HepG2 (cell line): ENCODE data around the gene ALKBH2. TPM values are rescaled to one million over a fixed set of nuclear protein-coding genes. Genes with fewer than 3 reads are reported as not detected.

Experiments used
- ATAC-seq: fragments of 200-7000 bp; cut with Tn5 transposase; 3 replicates; pipeline ENCODE4 v1.9.1; 2020; ENCODE audit warnings: mild to moderate bottlenecking, moderate library complexity
- BruUV-seq: library from RNA; stranded (reverse); fragments of 400-500 nt; replicated peaks from 2 replicates; lab custom pipeline; 2021; lab: Mats Ljungman, UMichigan
- CTCF ChIA-PET: fragments of 300-600 bp; formaldehyde crosslinking; extraction: SDS; loops from one replicate; lab custom pipeline; 2021; ENCODE audit warnings: low total read pairs, inconsistent platforms, low intra/inter-chr PET ratio; lab: Yijun Ruan, JAX
- POLR2A ChIA-PET: fragments of 350-600 bp; sonication (Branson Sonifier 250); formaldehyde crosslinking; loops from one replicate; lab custom pipeline; 2020; ENCODE audit warnings: antibody characterized with exemption, inconsistent platforms; lab: Yijun Ruan, JAX
- DNase-seq: peaks from one replicate; pipeline ENCODE4 v3.0.0-alpha.2; 2015; ENCODE audit warnings: low spot score
- FAIRE-seq: peaks from 3 replicates; lab custom pipeline; 2011; peaks lifted over from hg19 to GRCh38; lab: Jason Lieb, UNC
- H2AFZ ChIP-seq: one replicate; pipeline ENCODE4 v1.6.1; 2011; ENCODE audit warnings: low read length, inconsistent platforms
- H3K27ac ChIP-seq: fragments of 300-600 bp; 3 replicates; pipeline ENCODE4 v1.8.0; 2011; ENCODE audit warnings: mixed run types, mild to moderate bottlenecking, mixed read lengths, low read length, inconsistent platforms; ENCODE audit not compliant: insufficient read depth; ENCODE audit errors: extremely low read length
- H3K27me3 ChIP-seq, 2 experiments: fragments of 200-600 bp in 1 of 2; 2 replicates in 1 of 2; 3 replicates in 1 of 2; pipeline versions ENCODE4 v1.6.0 to v1.8.0; 2011; ENCODE audit warnings: low read length in 2 of 2, mild to moderate bottlenecking in 2 of 2, moderate library complexity in 2 of 2, inconsistent platforms in 1 of 2; ENCODE audit not compliant: insufficient read depth in 2 of 2, control insufficient read depth in 1 of 2
- H3K36me3 ChIP-seq, 2 experiments: fragments of 200-600 bp in 1 of 2; replicated peaks in 1 of 2; 2 replicates in 1 of 2; 3 replicates in 1 of 2; pipeline versions ENCODE4 v1.5.1 to v1.8.0; 2011; ENCODE audit warnings: low read length in 2 of 2, inconsistent platforms in 1 of 2; ENCODE audit not compliant: insufficient read depth in 2 of 2, control insufficient read depth in 1 of 2
- H3K4me1 ChIP-seq: 2 replicates; pipeline ENCODE4 v1.5.1; 2012; ENCODE audit warnings: low read length, inconsistent platforms; ENCODE audit not compliant: insufficient read depth
- H3K4me2 ChIP-seq: 2 replicates; pipeline ENCODE4 v1.6.0; 2011; ENCODE audit warnings: low read depth, low read length, inconsistent platforms
- H3K4me3 ChIP-seq, 3 experiments: fragments of 200-600 bp in 1 of 3; sonication (generic), shearing (Covaris generic) in 1 of 3; replicated peaks in 1 of 3; 2 replicates each; pipeline ENCODE4 v1.5.1; 2011 to 2016; ENCODE audit warnings: low read length in 3 of 3, inconsistent platforms in 2 of 3, low read depth in 2 of 3, mild to moderate bottlenecking in 2 of 3, control low read depth in 1 of 3, mixed read lengths in 1 of 3; ENCODE audit not compliant: insufficient read depth in 1 of 3
- H3K79me2 ChIP-seq: one replicate; pipeline ENCODE4 v1.6.1; 2011; ENCODE audit warnings: low read length, inconsistent platforms; ENCODE audit not compliant: insufficient read depth
- H3K9ac ChIP-seq: 2 replicates; pipeline ENCODE4 v1.6.0; 2011; ENCODE audit warnings: mild to moderate bottlenecking, low read depth, low read length, inconsistent platforms; ENCODE audit not compliant: insufficient read depth
- H3K9me3 ChIP-seq: 2 replicates; pipeline ENCODE4 v1.5.1; 2012; ENCODE audit warnings: mild to moderate bottlenecking, low read length
- H4K20me1 ChIP-seq: 2 replicates; pipeline ENCODE4 v1.6.0; 2011; ENCODE audit warnings: inconsistent platforms, mild to moderate bottlenecking, low read length, moderate library complexity; ENCODE audit not compliant: insufficient read depth
- BHLHE40 ChIP-seq: IDR thresholded peaks from 2 replicates; pipeline ENCODE4 v1.6.1; 2011; ENCODE audit warnings: low read length, improper control_type of control experiment
- ETV5 ChIP-seq: IDR thresholded peaks from 2 replicates; pipeline ENCODE4 v1.6.1; 2018; ENCODE audit warnings: missing biosample characterization, missing genetic modification reagents, inconsistent platforms, borderline replicate concordance
- FOSL1 ChIP-seq: sonication (generic); formaldehyde crosslinking; IDR thresholded peaks from 2 replicates; pipeline ENCODE4 v1.9.0; 2021; ENCODE audit warnings: missing genetic modification reagents, borderline replicate concordance
- GATAD1 ChIP-seq: IDR thresholded peaks from 2 replicates; pipeline ENCODE4 v1.6.1; 2016; ENCODE audit warnings: missing genetic modification reagents, missing compliant biosample characterization
- GFI1 ChIP-seq: sonication (generic); formaldehyde crosslinking; IDR thresholded peaks from 2 replicates; pipeline ENCODE4 v1.5.0; 2020; ENCODE audit warnings: missing genetic modification reagents, mild to moderate bottlenecking, borderline replicate concordance
- GTF3A ChIP-seq: sonication (generic); formaldehyde crosslinking; conservative IDR thresholded peaks from 2 replicates; pipeline ENCODE4 v1.4.0; 2020; ENCODE audit warnings: mild to moderate bottlenecking, missing genetic modification reagents
- MIER2 ChIP-seq: IDR thresholded peaks from 2 replicates; pipeline ENCODE4 v1.6.1; 2016; ENCODE audit warnings: missing biosample characterization, missing genetic modification reagents
- PAX8 ChIP-seq: sonication (generic); formaldehyde crosslinking; IDR thresholded peaks from 2 replicates; pipeline ENCODE4 v1.8.0; 2022; ENCODE audit warnings: mild to moderate bottlenecking, missing genetic modification reagents, borderline replicate concordance
- PHF5A ChIP-seq: IDR thresholded peaks from one replicate; pipeline ENCODE4 v1.6.1; 2018; ENCODE audit warnings: low read depth, missing genetic modification reagents; ENCODE audit not compliant: unreplicated experiment
- THAP11 ChIP-seq: IDR thresholded peaks from 2 replicates; pipeline ENCODE4 v1.6.1; 2016; ENCODE audit warnings: missing biosample characterization, missing genetic modification reagents
- ZC3H13 ChIP-seq: sonication (generic); formaldehyde crosslinking; IDR thresholded peaks from 2 replicates; pipeline ENCODE4 v1.8.1; 2023; ENCODE audit warnings: mild to moderate bottlenecking, missing genetic modification reagents, moderate library complexity
- ZEB1 ChIP-seq: IDR thresholded peaks from 2 replicates; pipeline ENCODE4 v1.6.1; 2012; ENCODE audit warnings: mild to moderate bottlenecking, low read depth, inconsistent platforms; ENCODE audit not compliant: insufficient replicate concordance
- ZNF253 ChIP-seq: sonication (generic); formaldehyde crosslinking; IDR thresholded peaks from 2 replicates; pipeline ENCODE4 v1.8.0; 2022; ENCODE audit warnings: mild to moderate bottlenecking, missing genetic modification reagents, borderline replicate concordance
- ZNF407 ChIP-seq: sonication (generic); formaldehyde crosslinking; IDR thresholded peaks from one replicate; pipeline ENCODE4 v1.5.1; 2020; ENCODE audit warnings: mild to moderate bottlenecking, missing genetic modification reagents; ENCODE audit errors: not compliant biosample characterization
- ZNF674 ChIP-seq: sonication (generic); formaldehyde crosslinking; IDR thresholded peaks from 2 replicates; pipeline ENCODE4 v1.5.0; 2020; ENCODE audit warnings: low read depth, mild to moderate bottlenecking, missing genetic modification reagents
- ZNF749 ChIP-seq: sonication (generic); formaldehyde crosslinking; IDR thresholded peaks from 2 replicates; pipeline ENCODE4 v1.8.0; 2022; ENCODE audit warnings: mild to moderate bottlenecking, missing genetic modification reagents, moderate library complexity, borderline replicate concordance
- WGBS: methylation state at CpG from one replicate; pipeline ENCODE4 v1.1.6; 2017; ENCODE audit warnings: low lambda C conversion rate; 5-methylcytosine and 5-hydroxymethylcytosine counted together
- in situ Hi-C: cut with HindIII; loops from 2 replicates; pipeline ENCODE4 v1.10.0; 2017; ENCODE audit warnings: low pct_unique_long_range_greater_than_20kb; ENCODE audit not compliant: extremely low pct_ligation_motif_present
- intact Hi-C: fragments of 100-400 bp; cut with micrococcal nuclease; formaldehyde crosslinking; loops from one replicate; pipeline ENCODE4 v1.10.0; 2022; ENCODE audit not compliant: unreplicated experiment
- polyA plus RNA-seq, 8 experiments: library from polyadenylated mRNA; depleted of rRNA in 3 of 8; stranded (reverse) in 7 of 8; unstranded in 1 of 8; fragments of >200 nt; fragmentation: Illumina TruSeq in 4 of 8; extraction: Trizol in 4 of 8; gene quantifications; 2 replicates each; pipeline versions ENCODE4 v1.2.1 to v1.2.3, GENCODE V29; 2011 to 2016; ENCODE audit warnings: low read depth in 4 of 8, missing spikeins in 1 of 8, mixed read lengths in 1 of 8; ENCODE audit not compliant: insufficient read depth in 1 of 8
- total RNA-seq, 5 experiments: library from RNA; depleted of rRNA; stranded (reverse); fragments of >200 nt; fragmentation: Illumina TruSeq; extraction: Trizol; gene quantifications; 2 replicates each; pipeline ENCODE4 v1.2.3, GENCODE V29; 2016; ENCODE audit warnings: low read depth in 1 of 5

The ALKBH2 gene
- total and polyA plus RNA-seq, 2 of the 13 experiments (the other 11 are each of a cell fraction or from before 2014, with no cell fraction given) = 21.0 to 40.5 TPM

- H3K27ac ChIP-seq = peak overlapping the region; percentile 91
- H3K4me3 ChIP-seq = peak overlapping the region; percentile 69 to 83 (median 78)
- H3K4me2 ChIP-seq = peak overlapping the region; percentile 90
- no peaks in the 10 kb centered on the region for H3K27me3 ChIP-seq
- H3K36me3 ChIP-seq = peaks cover 9 to 22% of the 10 kb centered on the region in 2 experiments
- ChIA-PET POLR2A (interaction anchor here (1.1 kb wide), 1 partner anchor 9 kb away, joined by 4 read pairs; no protein-coding TSS in a partner anchor), CTCF (interaction anchor here (1.2 kb wide), 1 partner anchor 23 kb away, joined by 4 read pairs; no protein-coding TSS in a partner anchor)
- no peaks in the 10 kb centered on the region for H4K20me1 ChIP-seq
- peak overlapping the region; percentile 61 for H2AFZ ChIP-seq
- ATAC-seq = peak; percentile 89
- 4% methylated on average over 9 of the region's 28 CpGs for WGBS
- in situ Hi-C loops (no loop called here), intact Hi-C loops (loop anchor here (1.0 to 2.0 kb wide), 2 partner anchors 87 to 144 kb away; no protein-coding TSS in a partner anchor)
- peak; percentile 58 for FAIRE-seq
- DNase-seq = peak; percentile 81
- H3K9ac ChIP-seq = peak overlapping the region; percentile 82
- H3K4me1 ChIP-seq = peaks cover 56% of the 10 kb centered on the region
- no TSS peak for BruUV-seq
- H3K9me3 ChIP-seq = no peaks in the 10 kb centered on the region
- H3K79me2 ChIP-seq = peaks cover 13% of the 10 kb centered on the region
- no peak for TF ChIP-seq ZC3H13 (CRISPR knock-in tag)
- TF ChIP-seq GATAD1 (CRISPR knock-in tag) = peak; percentile 50
- no peak for TF ChIP-seq GTF3A (CRISPR knock-in tag)
- no peak for TF ChIP-seq PAX8 (CRISPR knock-in tag)
- no peak for TF ChIP-seq GFI1 (CRISPR knock-in tag)
- peak; percentile 46 for TF ChIP-seq PHF5A (CRISPR knock-in tag)
- TF ChIP-seq BHLHE40 = no peak
- TF ChIP-seq FOSL1 (CRISPR knock-in tag) = no peak
- TF ChIP-seq ZNF253 (CRISPR knock-in tag) = no peak
- TF ChIP-seq ZNF407 = peak; percentile 55
- no peak for TF ChIP-seq ZNF749
- TF ChIP-seq THAP11 (CRISPR knock-in tag) = peak; percentile 61
- no peak for TF ChIP-seq ZEB1
- no peak for TF ChIP-seq ZNF674 (CRISPR knock-in tag)
- peak; percentile 44; the same call in 1 of the 2 replicates for TF ChIP-seq ETV5
- 0 out of 2 replicates have a peak, but pooled peaks have one; percentile 43 for TF ChIP-seq MIER2 (CRISPR knock-in tag)
These were observed 17.8 kb upstream of the ALKBH2 start for GRCh38 chr12:109110988-109111495.
